CD14-positive monocyte (primary cell): ENCODE results near the gene CHIT1. TPM values are rescaled to one million over a fixed set of nuclear protein-coding genes. Genes with fewer than 3 reads are reported as not detected.

Source experiments
- DNase-seq, 3 donors: peaks; one replicate each; pipeline ENCODE4 v3.0.0-alpha.2; 2011 to 2022
- H2AFZ ChIP-seq: 2 replicates; pipeline ENCODE4 v1.6.0; 2012; ENCODE audit warnings: mild to moderate bottlenecking, low read depth, low read length, inconsistent platforms; ENCODE audit not compliant: insufficient read depth, poor library complexity, severe bottlenecking
- H3K27ac ChIP-seq, 2 donors: 1 replicate in 1 of 2; 2 replicates in 1 of 2; pipeline ENCODE4 v1.5.1; 2012 to 2013; ENCODE audit warnings: low read length in 2 of 2, control low read depth in 1 of 2, inconsistent platforms in 1 of 2, low read depth in 1 of 2, mild to moderate bottlenecking in 1 of 2
- H3K27me3 ChIP-seq, 2 donors: one replicate each; pipeline versions ENCODE4 v1.6.0 to v1.6.1; 2011 to 2013; ENCODE audit warnings: low read length in 2 of 2; ENCODE audit not compliant: control insufficient read depth in 2 of 2, insufficient read depth in 2 of 2
- H3K36me3 ChIP-seq, 2 donors: replicated peaks in 1 of 2; 1 replicate in 1 of 2; 2 replicates in 1 of 2; pipeline versions ENCODE4 v1.5.1 to v1.6.1; 2012 to 2013; ENCODE audit warnings: low read length in 2 of 2, control low read depth in 1 of 2, inconsistent platforms in 1 of 2, mild to moderate bottlenecking in 1 of 2; ENCODE audit not compliant: insufficient read depth in 2 of 2, control insufficient read depth in 1 of 2
- H3K4me1 ChIP-seq, 2 donors: 1 replicate in 1 of 2; 2 replicates in 1 of 2; pipeline versions ENCODE4 v1.5.1 to v1.6.1; 2012 to 2013; ENCODE audit warnings: low read length in 2 of 2, control low read depth in 1 of 2, inconsistent platforms in 1 of 2, mild to moderate bottlenecking in 1 of 2, moderate library complexity in 1 of 2; ENCODE audit not compliant: insufficient read depth in 2 of 2, control insufficient read depth in 1 of 2
- H3K4me2 ChIP-seq: replicated peaks from 2 replicates; pipeline ENCODE3; 2012; ENCODE audit warnings: low read length, moderate library complexity, mild to moderate bottlenecking; ENCODE audit not compliant: poor library complexity, severe bottlenecking; ENCODE audit errors: extremely low read depth
- H3K4me3 ChIP-seq, 3 experiments: fragments of 200-600 bp in 1 of 3; sonication (generic) in 1 of 3; replicated peaks in 1 of 3; 1 replicate in 2 of 3; 2 replicates in 1 of 3; pipeline ENCODE4 v1.5.1; 2011 to 2013; ENCODE audit warnings: low read length in 3 of 3, mild to moderate bottlenecking in 3 of 3, control low read depth in 2 of 3, low read depth in 2 of 3, inconsistent platforms in 1 of 3, moderate library complexity in 1 of 3
- H3K79me2 ChIP-seq: 2 replicates; pipeline ENCODE4 v1.6.0; 2012; ENCODE audit warnings: mild to moderate bottlenecking, control low read depth, inconsistent platforms, low read length, moderate library complexity; ENCODE audit not compliant: insufficient read depth
- H3K9ac ChIP-seq: 2 replicates; pipeline ENCODE4 v1.6.0; 2017; ENCODE audit warnings: low read length, mild to moderate bottlenecking; ENCODE audit not compliant: insufficient read depth, poor library complexity, severe bottlenecking
- H3K9me3 ChIP-seq, 2 donors: replicated peaks in 1 of 2; 1 replicate in 1 of 2; 2 replicates in 1 of 2; pipeline versions ENCODE4 v1.5.1 to v1.6.1; 2012 to 2013; ENCODE audit warnings: low read length in 2 of 2, control low read depth in 1 of 2; ENCODE audit not compliant: control insufficient read depth in 1 of 2, insufficient read depth in 1 of 2
- H4K20me1 ChIP-seq: 2 replicates; pipeline ENCODE4 v1.6.0; 2012; ENCODE audit warnings: mild to moderate bottlenecking, low read length, control low read depth, moderate library complexity; ENCODE audit not compliant: insufficient read depth
- H3K27ac Mint-ChIP-seq, 7 donors: one replicate each; pipeline ENCODE4 v1.8.0; 2020; ENCODE audit warnings: mild to moderate bottlenecking in 7 of 7, mixed read lengths in 7 of 7, moderate library complexity in 6 of 7, inconsistent platforms in 2 of 7
- H3K27me3 Mint-ChIP-seq, 3 donors: one replicate each; pipeline ENCODE4 v1.8.0; 2021 to 2022; ENCODE audit warnings: low read depth in 3 of 3, mild to moderate bottlenecking in 3 of 3, mixed read lengths in 3 of 3, moderate library complexity in 3 of 3, inconsistent platforms in 1 of 3
- H3K36me3 Mint-ChIP-seq, 2 donors: one replicate each; pipeline ENCODE4 v1.8.0; 2020; ENCODE audit warnings: mixed read lengths in 2 of 2, inconsistent platforms in 1 of 2, mild to moderate bottlenecking in 1 of 2
- H3K4me1 Mint-ChIP-seq: one replicate; pipeline ENCODE4 v1.8.0; 2020; ENCODE audit warnings: mild to moderate bottlenecking, mixed read lengths
- H3K4me3 Mint-ChIP-seq, 2 donors: one replicate each; pipeline ENCODE4 v1.8.0; 2020; ENCODE audit warnings: mild to moderate bottlenecking in 2 of 2, mixed read lengths in 2 of 2, moderate library complexity in 1 of 2
- H3K9me3 Mint-ChIP-seq, 7 donors: one replicate each; pipeline ENCODE4 v1.8.0; 2020 to 2022; ENCODE audit warnings: mixed read lengths in 7 of 7, mild to moderate bottlenecking in 6 of 7, moderate library complexity in 6 of 7, inconsistent platforms in 2 of 7
- WGBS: methylation state at CpG from one replicate; pipeline ENCODE4 v1.1.5; 2013; ENCODE audit warnings: missing lambda C conversion rate; ENCODE audit not compliant: insufficient coverage; 5-methylcytosine and 5-hydroxymethylcytosine counted together
- intact Hi-C, 2 donors: fragments of 100-400 bp; cut with micrococcal nuclease; formaldehyde crosslinking; loops; one replicate each; pipeline versions ENCODE4 v1.15.0 to v1.15.1; 2023
- polyA plus RNA-seq, 3 donors: library from polyadenylated mRNA; depleted of rRNA in 1 of 3; unstranded in 2 of 3; stranded (reverse) in 1 of 3; fragments of 300-500 nt in 2 of 3; fragments of >200 nt in 1 of 3; fragmentation: Illumina TruSeq in 2 of 3; gene quantifications; 1 replicate in 2 of 3; 2 replicates in 1 of 3; pipeline ENCODE4 v1.2.3, GENCODE V29; 2012 to 2021
- TF ChIP-seq, protein P1 (sequence below): fragments of 200-600 bp; IDR thresholded peaks from one replicate; pipeline ENCODE4 v1.8.0; 2022; ENCODE audit warnings: antibody characterized with exemption, mild to moderate bottlenecking

The CHIT1 gene
- polyA plus RNA-seq, 3 donors = 0.08 to 0.51 TPM; not detected in 1

DNA sequence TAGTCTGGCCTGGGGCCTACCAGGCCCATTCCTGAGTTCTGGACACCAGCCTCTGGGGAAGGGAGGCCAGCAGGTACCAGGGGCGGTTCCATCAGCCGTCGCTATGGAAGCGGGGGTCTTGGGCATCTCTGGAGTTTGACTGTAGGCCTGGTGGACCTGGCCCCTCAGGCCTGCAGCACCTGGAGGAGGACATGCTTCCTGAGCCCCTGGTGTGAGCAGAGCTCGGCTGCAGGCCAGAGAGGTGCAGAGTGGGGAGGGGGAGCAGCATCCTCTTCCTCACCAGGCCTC, 61.6 kb downstream of the CHIT1 start:
- Histone ChIP-seq H3K36me3 (no peaks in the 10 kb centered on the region), H3K9ac (no peak overlapping the region), H3K79me2 (no peaks in the 10 kb centered on the region), H3K27ac (no peak overlapping the region), H3K27me3 (no peaks in the 10 kb centered on the region), H2AFZ (no peak overlapping the region), H4K20me1 (no peaks in the 10 kb centered on the region), H3K9me3 (no peaks in the 10 kb centered on the region), H3K4me1 (peaks cover 3 to 11% of the 10 kb centered on the region in 2 donors), H3K4me2 (no peak overlapping the region), H3K4me3 (no peak overlapping the region)
- Mint-ChIP-seq H3K9me3 (peaks cover 0 to 3% (median 0%) of the 10 kb centered on the region in 7 donors), H3K4me3 (no peak overlapping the region), H3K4me1 (peaks cover 30% of the 10 kb centered on the region), H3K27ac (peak overlapping the region in 1 of 7 donors; percentile 6), H3K36me3 (peaks cover 0 to 4% of the 10 kb centered on the region in 2 donors), H3K27me3 (peaks cover 17 to 24% (median 21%) of the 10 kb centered on the region in 3 donors)
- WGBS = 100% methylated on average over 4 of the region's 5 CpGs
- TF ChIP-seq, protein P1, sequence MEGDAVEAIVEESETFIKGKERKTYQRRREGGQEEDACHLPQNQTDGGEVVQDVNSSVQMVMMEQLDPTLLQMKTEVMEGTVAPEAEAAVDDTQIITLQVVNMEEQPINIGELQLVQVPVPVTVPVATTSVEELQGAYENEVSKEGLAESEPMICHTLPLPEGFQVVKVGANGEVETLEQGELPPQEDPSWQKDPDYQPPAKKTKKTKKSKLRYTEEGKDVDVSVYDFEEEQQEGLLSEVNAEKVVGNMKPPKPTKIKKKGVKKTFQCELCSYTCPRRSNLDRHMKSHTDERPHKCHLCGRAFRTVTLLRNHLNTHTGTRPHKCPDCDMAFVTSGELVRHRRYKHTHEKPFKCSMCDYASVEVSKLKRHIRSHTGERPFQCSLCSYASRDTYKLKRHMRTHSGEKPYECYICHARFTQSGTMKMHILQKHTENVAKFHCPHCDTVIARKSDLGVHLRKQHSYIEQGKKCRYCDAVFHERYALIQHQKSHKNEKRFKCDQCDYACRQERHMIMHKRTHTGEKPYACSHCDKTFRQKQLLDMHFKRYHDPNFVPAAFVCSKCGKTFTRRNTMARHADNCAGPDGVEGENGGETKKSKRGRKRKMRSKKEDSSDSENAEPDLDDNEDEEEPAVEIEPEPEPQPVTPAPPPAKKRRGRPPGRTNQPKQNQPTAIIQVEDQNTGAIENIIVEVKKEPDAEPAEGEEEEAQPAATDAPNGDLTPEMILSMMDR = no peak
- no peak for DNase-seq
- intact Hi-C loops = no loop called here

DNA sequence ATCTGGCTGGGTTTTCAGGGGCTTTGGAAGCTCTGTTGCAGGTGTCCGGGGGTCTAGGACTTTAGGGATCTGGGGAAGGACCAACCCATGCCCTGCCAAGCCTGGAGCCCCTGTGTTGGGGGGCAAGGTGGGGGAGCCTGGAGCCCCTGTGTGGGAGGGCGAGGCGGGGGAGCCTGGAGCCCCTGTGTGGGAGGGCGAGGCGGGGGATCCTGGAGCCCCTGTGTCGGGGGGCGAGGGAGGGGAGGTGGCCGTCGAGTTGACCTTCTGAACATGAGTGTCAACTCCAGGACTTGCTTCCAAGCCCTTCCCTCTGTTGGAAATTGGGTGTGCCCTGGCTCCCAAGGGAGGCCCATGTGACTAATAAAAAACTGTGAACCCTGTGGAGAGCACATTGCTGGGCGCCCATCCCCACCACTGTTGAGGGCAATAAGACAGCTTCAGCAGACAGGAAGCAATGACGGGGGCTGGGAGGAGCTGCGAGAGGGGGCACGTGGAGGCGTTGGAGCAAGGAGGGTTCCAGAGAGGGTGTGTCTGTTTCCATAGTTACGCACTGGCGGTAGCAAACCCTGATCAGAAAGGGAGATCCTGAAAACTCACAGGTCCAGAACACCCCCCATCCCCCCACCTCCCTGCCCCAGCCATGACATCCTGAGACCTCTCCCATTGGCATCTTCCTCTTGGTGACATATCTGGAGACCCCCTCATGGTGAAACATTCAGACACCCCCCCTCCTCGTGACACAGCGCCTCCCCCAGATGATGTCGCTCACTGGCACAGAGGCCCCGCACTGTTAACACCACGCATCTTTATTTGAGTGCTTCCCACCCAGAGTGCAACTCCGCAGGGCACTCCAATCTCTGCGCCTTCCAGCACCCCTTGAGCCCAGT, 62.2 kb downstream of the CHIT1 start:
- no peaks in the 10 kb centered on the region for H3K9me3 ChIP-seq
- peak overlapping the region in 1 of 7 donors; percentile 45 for H3K27ac Mint-ChIP-seq
- peaks cover 0 to 3% (median 0%) of the 10 kb centered on the region in 7 donors for H3K9me3 Mint-ChIP-seq
- H3K4me3 ChIP-seq = no peak overlapping the region
- no peaks in the 10 kb centered on the region for H4K20me1 ChIP-seq
- H3K9ac ChIP-seq = no peak overlapping the region
- TF ChIP-seq, protein P1 = no peak
- H3K79me2 ChIP-seq = no peaks in the 10 kb centered on the region
- H3K4me1 Mint-ChIP-seq = peaks cover 32% of the 10 kb centered on the region
- intact Hi-C loops = no loop called here
- H3K27me3 Mint-ChIP-seq = peaks cover 17 to 26% (median 21%) of the 10 kb centered on the region in 3 donors
- WGBS = 80% methylated on average over 18 of the region's 23 CpGs
- no peak overlapping the region for H3K27ac ChIP-seq
- H3K4me2 ChIP-seq = no peak overlapping the region
- no peak overlapping the region for H3K4me3 Mint-ChIP-seq
- peaks cover 9 to 17% of the 10 kb centered on the region in 2 donors for H3K4me1 ChIP-seq
- H3K27me3 ChIP-seq = no peaks in the 10 kb centered on the region
- H2AFZ ChIP-seq = no peak overlapping the region
- DNase-seq = peak in 1 of 3 donors; percentile 27
- peaks cover 0 to 4% of the 10 kb centered on the region in 2 donors for H3K36me3 Mint-ChIP-seq
- no peaks in the 10 kb centered on the region for H3K36me3 ChIP-seq
